ENCODE data around the gene SSRP1. TPM values are rescaled to one million over a fixed set of nuclear protein-coding genes. Genes with fewer than 3 reads are reported as not detected.

Gene SSRP1
- polyA plus RNA-seq, 1 donor from 2014 or later, result 84.7 TPM

GRCh38 chr11:57314221-57314973 is 21.3 kb downstream of the SSRP1 start:
- Histone ChIP-seq H3K9me2 (ENCODE audit: insufficient read depth, low read length) (no peaks in the 10 kb centered on the region), H3K27ac (ENCODE audit: low read length) (no peak overlapping the region), H3K79me2 (replicated peaks; ENCODE audit: insufficient read depth, low read length) (no peaks in the 10 kb centered on the region), H3K27me3 (ENCODE audit: insufficient read depth, low read depth, low read length) (no peaks in the 10 kb centered on the region), H2AFZ (ENCODE audit: low read depth, low read length) (no peak overlapping the region), H3K4me2 (ENCODE audit: low read length) (no peak overlapping the region), H3K9me3 (ENCODE audit: low read length) (no peaks in the 10 kb centered on the region), H3K36me3 (ENCODE audit: insufficient read depth, low read length) (peaks cover 7% of the 10 kb centered on the region), H3F3A (ENCODE audit: insufficient read depth, low read length, poor library complexity, severe bottlenecking) (no peaks in the 10 kb centered on the region), H3K4me3 (ENCODE audit: low read length) (no peak overlapping the region), H3K9ac (ENCODE audit: low read length) (no peak overlapping the region), H4K20me1 (ENCODE audit: insufficient read depth) (no peaks in the 10 kb centered on the region)
- TF ChIP-seq, protein P1, sequence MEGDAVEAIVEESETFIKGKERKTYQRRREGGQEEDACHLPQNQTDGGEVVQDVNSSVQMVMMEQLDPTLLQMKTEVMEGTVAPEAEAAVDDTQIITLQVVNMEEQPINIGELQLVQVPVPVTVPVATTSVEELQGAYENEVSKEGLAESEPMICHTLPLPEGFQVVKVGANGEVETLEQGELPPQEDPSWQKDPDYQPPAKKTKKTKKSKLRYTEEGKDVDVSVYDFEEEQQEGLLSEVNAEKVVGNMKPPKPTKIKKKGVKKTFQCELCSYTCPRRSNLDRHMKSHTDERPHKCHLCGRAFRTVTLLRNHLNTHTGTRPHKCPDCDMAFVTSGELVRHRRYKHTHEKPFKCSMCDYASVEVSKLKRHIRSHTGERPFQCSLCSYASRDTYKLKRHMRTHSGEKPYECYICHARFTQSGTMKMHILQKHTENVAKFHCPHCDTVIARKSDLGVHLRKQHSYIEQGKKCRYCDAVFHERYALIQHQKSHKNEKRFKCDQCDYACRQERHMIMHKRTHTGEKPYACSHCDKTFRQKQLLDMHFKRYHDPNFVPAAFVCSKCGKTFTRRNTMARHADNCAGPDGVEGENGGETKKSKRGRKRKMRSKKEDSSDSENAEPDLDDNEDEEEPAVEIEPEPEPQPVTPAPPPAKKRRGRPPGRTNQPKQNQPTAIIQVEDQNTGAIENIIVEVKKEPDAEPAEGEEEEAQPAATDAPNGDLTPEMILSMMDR (IDR thresholded peaks at IDR 0.05; ENCODE audit: poor library complexity, severe bottlenecking), result no peak
- no peak for TF ChIP-seq POLR2AphosphoS5 (IDR thresholded peaks at IDR 0.05)
- TF ChIP-seq EZH2 (IDR thresholded peaks at IDR 0.05; ENCODE audit: borderline replicate concordance, insufficient read depth, low read length, poor library complexity, severe bottlenecking), result no peak
- no peak for TF ChIP-seq SMC3 (conservative IDR thresholded peaks at IDR 0.05; ENCODE audit: poor library complexity)
- TF ChIP-seq RAD21 (conservative IDR thresholded peaks at IDR 0.05), result no peak
- no peak for TF ChIP-seq TAF1 (IDR thresholded peaks at IDR 0.05; ENCODE audit: low read depth)
- no peak for TF ChIP-seq REST (IDR thresholded peaks at IDR 0.05; ENCODE audit: borderline replicate concordance)
- TF ChIP-seq MXI1 (conservative IDR thresholded peaks at IDR 0.05; ENCODE audit: poor library complexity, severe bottlenecking), result no peak
- TF ChIP-seq EP300 (conservative IDR thresholded peaks at IDR 0.05; ENCODE audit: poor library complexity, severe bottlenecking), result no peak

GRCh38 chr11:57313788-57314135 is 21.9 kb downstream of the SSRP1 start:
- no peaks in the 10 kb centered on the region for H3K9me2 ChIP-seq (ENCODE audit: insufficient read depth, low read length)
- H3K9me3 ChIP-seq (ENCODE audit: low read length), result no peaks in the 10 kb centered on the region
- H4K20me1 ChIP-seq (ENCODE audit: insufficient read depth), result no peaks in the 10 kb centered on the region
- no peak overlapping the region for H3K9ac ChIP-seq (ENCODE audit: low read length)
- peaks cover 7% of the 10 kb centered on the region for H3K36me3 ChIP-seq (ENCODE audit: insufficient read depth, low read length)
- H3K27ac ChIP-seq (ENCODE audit: low read length), result no peak overlapping the region
- H3K79me2 ChIP-seq (replicated peaks; ENCODE audit: insufficient read depth, low read length), result no peaks in the 10 kb centered on the region
- H3K4me2 ChIP-seq (ENCODE audit: low read length), result no peak overlapping the region
- TF ChIP-seq POLR2AphosphoS5 (IDR thresholded peaks at IDR 0.05) (no peak), EP300 (conservative IDR thresholded peaks at IDR 0.05; ENCODE audit: poor library complexity, severe bottlenecking) (no peak)
- no peak overlapping the region for H2AFZ ChIP-seq (ENCODE audit: low read depth, low read length)
- H3K4me3 ChIP-seq (ENCODE audit: low read length), result no peak overlapping the region
- H3F3A ChIP-seq (ENCODE audit: insufficient read depth, low read length, poor library complexity, severe bottlenecking), result no peaks in the 10 kb centered on the region
- H3K27me3 ChIP-seq (ENCODE audit: insufficient read depth, low read depth, low read length), result no peaks in the 10 kb centered on the region

Measured in neural cell (in vitro differentiated cells).